Suppressor macrophage (primary cell): ENCODE results near the gene ZFHX3.
A peak's percentile ranks its signal among the peaks of the same experiment; 100 is the strongest.

ENCODE experiments used
- DNase-seq, 4 experiments: peaks; one replicate each; pipeline ENCODE4 v3.0.0-alpha.2; 2020 to 2022

ZFHX3 gene

DNA sequence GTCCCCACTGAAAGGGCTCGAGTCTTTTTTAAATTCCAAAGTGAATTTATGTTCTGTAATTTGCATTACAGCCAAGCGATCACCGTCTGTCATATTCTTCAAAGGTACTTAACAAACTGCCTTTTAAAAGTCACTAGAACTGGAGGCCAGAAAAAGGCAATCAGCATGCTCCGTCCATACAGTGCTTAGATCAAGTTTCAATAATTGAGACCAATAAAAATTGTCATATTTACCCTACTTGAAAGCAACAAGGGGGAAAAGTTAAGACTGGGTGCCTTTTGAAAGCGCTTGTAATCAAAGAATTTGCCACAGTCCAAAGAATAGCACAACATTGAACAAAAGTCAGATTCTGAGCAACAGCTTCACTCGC is 9.0 kb upstream of the ZFHX3 start:
- DNase-seq = no peak

DNA sequence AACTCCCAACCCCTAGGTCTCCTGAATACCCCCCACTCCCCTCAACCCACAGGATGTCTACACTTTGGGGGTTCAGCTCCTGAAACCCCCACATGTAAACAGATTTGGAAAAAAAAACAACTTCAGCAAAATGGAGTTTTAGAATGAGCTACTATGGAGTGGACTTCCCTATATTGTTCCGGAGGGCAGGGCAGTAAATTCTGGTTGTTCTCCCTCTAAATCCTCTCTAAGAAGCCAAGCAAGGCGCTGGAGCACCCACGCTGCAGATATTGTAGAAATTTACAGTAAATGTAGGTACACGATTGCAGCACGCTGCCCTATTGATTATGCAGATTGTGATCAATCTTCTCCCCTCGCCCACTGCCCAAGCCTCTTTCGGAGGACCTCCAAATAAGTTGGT is 8.5 kb upstream of the ZFHX3 start:
- DNase-seq = peak in 3 of 4 experiments; percentile 47 to 64 (median 62)

DNA sequence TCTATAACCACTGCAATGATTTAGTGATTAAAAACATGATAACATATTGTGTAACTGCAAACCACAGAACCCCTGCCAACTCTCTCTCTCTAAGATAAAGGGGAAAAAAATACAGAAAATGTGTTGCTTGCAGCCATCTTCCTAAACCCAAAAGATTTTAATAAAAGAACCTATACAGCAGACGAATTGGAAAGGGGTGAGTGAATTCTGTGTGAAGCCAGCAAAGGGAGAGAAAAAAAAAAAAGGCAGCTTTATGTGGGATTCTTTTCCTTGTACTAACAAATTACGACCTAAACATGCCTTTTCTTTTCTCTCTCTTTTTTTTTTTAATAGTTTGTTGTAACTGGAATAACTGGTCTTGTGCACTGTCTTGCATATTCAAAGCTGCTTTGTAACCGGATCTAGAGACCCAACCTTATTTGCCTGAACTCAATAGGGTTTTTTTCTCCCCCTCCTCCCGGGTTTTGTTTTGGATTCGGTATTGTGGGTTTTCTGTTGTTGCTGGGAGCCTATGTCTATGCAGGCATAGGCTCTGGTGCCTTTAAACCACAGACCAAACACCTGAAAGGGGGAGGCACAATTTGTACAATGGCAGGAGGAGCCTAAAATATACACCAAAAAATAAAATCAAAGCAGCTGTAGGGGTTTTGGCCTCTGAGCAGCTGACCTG is 7.0 kb upstream of the ZFHX3 start:
- no peak for DNase-seq

DNA sequence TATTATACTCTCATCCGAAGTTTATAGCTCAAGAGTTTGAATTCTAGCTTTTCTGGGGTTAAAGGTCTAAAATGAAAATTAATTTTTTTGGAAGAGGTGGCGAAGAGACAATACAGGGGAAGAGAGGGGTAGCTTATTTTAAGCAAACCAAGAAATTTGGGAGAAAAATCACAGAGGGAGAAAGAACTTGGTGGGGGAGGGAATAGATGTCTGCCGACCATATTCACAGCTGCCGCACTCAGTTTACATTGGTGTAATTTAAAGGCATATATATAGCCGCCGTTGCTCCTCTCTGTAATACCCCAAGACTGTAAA is 6.5 kb upstream of the ZFHX3 start:
- DNase-seq = no peak

DNA sequence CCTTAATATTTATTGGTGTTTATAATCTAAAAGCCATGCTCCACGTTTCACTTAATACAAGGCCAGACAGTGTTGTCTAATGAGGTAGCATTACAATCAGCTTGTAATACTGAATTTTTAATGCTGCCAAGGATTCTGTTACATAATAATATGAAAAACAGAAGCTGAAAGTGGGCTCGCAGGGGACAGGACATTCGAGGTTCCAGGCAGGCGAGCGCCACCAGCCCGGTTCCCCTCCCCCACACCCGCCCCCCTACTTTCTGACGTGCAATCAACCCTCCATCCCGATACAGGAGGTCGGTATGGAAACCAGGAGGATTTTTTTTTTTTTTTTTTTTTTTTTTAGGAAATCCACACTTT is 6.2 kb upstream of the ZFHX3 start:
- DNase-seq = no peak

DNA sequence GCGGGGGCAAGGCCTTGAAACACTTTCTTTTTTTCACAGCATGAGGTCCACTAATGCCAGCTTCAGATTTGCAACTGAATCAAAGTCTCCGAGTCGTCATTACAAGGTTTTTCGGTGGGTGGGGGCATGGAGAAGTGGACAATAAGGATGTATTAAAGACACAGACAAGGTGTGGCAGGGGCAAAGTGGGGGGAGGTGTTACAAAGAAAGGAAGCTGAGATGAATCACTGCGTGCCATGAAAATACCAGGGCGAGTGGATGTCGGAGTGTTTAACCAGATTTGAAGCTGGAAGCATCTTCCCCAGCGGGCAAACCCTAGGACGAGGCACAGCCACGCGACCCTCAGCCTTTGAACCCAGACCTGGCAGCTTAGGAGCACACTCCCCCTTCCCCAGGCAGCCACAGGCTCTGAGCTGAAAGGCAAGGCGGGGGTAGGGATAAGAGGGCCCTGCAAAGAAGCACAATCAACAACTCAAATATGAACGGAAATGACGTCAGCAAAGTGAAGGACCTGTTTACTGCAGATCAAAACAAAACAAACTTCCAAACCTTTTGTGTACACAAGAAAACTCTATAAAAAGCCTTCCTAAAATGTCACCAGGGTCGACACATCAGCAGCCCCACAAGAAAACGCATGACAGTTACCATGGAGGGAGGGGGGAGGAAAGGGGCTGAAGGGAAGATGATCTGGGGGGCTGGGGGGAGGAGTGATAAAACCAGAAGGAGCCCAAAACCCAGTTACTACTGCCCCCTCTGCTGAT is 5.6 kb upstream of the ZFHX3 start:
- no peak for DNase-seq

DNA sequence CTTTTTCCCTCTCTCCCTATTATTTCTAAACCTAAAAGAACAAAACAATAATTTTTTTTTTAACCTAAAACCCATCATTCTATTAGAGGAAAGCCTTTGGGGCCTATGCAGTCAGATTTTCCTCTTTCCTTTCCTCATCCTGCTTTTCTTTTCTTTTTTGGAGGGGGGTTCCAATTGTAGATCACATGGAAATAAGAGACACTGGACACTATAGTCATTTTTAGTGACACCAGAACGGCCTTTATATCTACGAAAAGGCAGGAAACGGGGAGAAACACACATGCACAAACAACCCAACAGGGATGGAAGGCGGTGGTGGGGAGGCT is 5.1 kb upstream of the ZFHX3 start:
- DNase-seq = no peak

DNA sequence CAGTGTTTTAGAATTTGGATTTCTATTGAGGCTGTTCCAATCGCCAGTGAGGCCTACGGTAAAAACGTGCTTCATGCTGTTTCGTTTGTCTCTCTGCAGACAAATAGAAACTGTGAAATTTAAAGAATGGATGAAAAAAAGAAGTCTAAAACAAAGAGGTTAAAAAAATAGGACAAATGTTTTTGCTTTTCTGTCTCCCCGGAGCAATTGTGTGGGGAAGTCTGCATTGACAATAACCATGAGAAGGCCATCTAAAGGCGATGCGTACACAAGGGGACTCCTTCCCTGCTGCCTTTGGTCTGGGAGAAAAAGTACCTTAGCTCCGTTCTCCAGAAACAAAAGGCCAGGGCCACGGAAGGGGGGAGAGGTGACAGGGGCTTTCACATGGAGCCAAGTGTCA is 4.6 kb upstream of the ZFHX3 start:
- DNase-seq = no peak

DNA sequence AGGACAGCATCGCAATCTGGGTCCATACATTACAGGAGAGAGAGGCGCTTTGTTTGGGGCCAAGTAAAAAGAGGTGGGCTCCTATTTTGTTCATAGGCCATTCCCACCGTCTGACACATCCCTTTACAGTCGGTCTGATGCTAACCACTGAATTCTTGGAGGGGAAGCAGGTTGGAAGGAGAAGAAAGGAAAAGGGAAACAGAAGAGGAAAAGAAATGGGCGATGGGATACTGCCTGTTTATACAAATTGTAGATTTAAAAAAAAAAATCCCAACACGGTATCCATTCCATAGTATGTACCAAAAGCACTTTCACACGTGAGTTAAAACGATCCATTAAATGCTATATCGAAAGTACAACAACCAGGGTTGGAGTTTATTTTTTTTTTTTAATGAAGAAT is 4.0 kb upstream of the ZFHX3 start:
- DNase-seq = no peak

DNA sequence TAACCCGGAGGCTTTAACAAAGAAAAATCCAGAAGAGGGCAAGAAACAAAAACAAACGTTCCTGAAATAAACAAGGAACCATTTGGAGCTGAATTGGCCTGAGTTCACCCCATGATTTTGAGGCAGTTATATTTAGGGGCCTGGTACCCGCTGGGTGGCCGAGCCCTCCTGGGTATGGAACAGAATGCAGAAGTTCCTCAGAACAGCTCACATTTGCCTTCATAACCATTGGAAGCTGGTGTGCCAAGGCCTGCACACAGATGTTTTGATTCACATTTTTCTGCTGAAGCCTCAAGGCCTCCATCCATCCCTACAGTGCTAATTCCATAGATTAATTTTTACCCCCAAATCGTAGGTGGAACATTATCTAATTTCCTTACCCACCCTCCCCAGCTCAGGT is 3.3 kb upstream of the ZFHX3 start:
- peak in 1 of 4 experiments; percentile 19 for DNase-seq

DNA sequence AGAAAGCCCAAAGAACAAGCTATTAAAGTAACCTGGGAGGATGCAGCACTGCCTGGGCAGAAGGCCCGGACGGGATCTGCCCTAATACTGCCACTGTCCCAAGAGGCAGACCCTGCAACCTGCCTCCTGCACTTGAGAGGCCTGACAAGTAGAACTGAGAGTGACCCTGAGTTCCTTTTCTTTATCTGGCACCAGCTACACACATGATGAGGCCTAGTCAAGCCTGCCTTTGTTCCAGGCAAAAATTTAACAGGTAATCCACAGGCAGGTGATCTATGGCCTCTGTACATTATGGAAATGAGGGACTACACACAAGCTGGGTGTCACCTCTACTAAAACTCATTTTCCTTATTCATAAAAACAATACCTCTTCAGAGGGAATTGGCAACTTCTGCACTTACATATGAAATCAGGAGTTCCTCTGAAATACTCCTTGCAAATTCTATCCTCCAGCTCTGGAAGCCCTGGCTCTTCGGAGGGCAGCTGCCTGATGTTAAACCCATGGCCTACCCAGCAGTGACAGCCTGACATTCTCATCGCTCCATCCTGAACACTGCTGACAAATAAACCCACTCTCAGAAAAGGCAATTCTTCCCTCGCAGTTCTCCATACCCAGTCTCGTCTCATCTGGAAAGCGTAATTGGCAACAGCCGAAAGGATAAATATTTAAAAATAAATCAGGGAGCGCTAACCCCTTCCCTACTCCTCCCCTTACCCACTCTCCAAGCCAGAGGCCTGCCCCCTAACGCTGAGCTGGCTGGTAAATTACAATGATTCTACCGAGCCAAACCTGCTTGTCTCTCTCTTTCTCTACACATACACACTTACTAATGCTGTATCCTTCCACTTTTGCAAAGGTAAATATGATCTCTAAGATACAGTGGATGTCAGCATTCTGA is 2.5 kb upstream of the ZFHX3 start:
- peak in 1 of 4 experiments; percentile 19 for DNase-seq

DNA sequence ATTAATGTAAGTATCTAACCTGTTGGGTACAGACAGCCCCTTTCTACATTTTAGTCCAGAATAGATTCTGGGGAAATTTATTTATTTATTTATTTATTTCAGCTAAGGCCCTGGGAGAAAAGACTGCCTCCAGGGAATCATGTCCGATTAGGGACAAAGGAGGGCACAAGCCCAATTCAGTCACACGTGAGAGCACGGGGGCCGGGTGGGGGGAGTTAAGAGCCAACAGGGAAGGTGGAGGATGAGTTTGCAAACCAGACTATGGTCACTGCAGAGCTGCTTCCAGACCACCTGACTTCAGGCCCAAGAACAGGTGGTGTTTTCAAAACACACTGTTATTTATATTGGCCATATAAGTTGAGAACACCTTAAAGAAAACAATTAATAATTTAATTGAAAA is 1.6 kb upstream of the ZFHX3 start:
- no peak for DNase-seq

DNA sequence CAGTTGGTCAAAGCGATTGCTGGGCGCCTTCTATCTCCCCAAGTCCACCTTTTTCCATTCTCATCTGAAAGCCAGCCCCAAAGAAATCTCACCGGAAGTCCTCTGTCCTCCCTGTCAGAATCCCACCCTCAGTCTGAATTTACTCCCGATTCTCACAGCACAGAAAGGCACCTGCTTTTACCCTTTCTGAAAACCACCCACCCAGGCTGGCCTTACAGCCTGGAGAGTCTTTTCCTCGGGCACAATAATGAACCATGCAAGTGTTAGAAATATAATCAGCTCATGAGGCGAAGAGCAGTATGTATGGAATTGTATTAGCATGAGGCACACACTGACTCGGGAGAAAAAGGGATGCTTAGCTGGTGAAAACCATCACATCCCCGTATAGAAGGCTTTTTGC is 1.2 kb upstream of the ZFHX3 start:
- no peak for DNase-seq

DNA sequence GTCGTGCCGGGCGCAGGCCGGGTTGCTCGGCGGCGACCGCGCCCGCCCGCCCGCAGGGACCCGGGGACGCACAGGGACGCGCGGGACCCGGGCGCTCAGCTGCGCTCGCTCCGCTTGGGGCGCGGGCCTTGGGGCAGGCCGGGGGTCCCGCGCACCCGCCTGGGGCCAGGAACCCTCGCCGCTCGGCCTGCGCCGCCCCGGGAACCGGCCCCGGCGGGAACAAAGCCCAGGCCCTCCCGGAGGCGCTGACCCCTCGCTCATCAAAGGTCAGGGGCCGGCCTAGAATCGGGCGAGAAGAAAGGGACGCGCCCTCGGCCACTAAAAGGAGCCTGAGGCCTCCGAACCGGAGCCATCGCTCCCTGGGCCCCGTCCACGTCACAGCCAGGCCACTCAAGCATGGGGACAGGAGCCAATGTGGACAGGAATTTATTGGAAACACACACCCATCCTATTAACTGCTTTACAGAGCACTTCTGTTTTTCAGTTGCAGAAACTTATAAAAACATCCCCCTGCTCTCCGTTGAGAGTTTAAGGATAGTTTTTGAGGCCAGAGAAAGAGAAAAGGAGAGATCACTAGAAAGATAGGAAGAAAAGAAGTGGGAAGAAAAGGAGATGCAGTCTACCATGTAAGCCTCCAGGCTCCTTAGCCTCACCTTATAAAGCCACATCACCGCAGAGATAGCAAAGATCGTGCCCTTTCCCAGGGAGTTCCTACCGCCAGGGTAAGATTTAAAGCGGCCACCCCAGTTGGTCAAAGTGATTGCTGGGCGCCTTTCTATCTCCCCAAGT is 558 bp upstream of the ZFHX3 start:
- peak in 2 of 4 experiments; percentile 40 to 46 for DNase-seq

DNA sequence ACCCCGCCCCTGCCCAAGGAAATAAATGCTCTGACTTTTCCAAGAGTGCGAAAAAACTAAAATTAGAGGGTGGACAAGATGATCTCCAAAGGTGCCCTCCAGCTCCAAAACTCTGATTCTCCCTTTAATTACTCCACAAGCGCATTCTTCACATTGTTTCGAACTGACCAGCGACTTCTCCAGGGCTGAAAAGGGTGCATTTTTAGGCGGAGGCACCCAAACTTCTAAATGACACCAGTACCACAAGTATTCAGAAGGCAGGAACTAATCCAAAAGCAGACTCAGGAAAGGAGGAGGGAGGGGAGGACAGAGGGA is 750 bp downstream of the ZFHX3 start:
- DNase-seq = no peak

DNA sequence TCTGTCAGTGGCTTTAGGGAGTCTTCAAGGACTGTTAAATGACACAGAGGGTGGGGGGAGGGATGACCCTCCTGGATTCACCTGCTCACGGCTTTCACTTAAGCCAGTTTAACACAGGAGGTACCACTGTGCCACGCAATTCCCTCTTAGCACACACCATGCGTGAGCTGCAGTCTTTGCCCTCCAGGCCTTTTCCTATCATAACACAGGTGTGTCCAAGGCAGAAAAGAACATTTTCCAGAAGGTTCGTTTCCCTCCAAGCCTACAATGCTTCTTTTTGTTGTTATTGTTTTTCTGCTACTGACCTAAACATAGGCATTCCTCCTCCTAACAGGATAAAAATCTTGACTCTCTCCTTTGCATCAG is 1.1 kb downstream of the ZFHX3 start:
- DNase-seq = no peak

DNA sequence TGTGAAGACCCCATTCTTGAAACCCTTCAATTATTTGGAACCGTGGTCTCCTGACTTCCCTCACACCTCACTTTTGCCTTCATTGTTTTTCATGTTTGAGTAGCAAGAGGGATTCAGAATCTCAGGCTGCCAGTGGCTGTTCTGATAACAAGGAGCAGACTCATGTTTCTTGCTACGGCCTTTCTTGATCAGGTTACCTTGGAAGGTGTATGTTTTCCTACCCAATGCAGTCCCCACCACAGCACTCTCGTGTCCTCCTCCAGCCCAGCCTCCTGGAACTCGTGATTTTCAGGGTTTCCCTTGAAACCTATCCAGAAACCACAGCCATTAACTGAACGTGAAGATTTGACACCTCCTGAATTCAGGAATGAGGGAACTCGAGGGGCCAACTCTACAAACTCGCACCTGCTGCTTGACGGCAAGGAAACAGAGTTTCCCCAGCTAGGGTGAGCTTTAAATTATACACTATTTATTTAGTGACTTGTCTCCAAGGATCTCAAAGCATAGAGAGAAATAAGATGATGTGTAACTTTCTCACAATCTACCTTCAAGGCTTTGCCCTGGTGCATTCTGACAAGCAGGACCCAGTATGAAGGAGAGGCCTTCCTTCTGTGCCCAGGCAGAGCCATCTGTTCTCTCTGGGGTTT is 1.6 kb downstream of the ZFHX3 start:
- DNase-seq = no peak

DNA sequence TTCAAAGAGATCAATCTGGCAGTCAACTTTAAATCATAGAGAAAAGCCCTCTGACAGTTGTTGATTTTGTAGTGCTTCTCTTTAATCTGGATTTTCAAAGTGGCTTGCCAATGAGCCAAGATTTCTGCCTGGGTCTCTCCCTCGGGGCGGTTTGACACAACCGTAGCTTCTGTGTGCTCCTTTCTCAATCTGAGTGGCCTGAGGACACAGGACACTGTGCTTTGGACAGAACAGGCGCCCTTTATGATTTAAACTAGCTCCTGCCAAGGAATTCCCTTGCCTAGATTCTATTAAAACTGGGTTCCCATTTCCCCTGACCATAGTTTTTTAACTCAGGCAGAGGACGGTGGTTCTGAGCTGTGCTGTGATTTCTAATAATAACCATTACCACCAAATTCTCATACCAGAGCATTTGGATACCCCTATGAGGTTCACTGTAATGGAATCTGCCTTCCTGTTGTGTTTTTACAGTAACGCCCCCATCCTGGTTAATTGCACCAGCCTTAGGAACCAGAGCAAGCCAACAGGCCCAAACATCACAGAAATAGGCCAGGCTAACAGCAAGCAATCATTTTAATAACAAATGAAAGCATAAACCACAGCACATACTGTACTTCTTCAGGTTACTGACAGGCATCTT is 4.0 kb downstream of the ZFHX3 start:
- no peak for DNase-seq

DNA sequence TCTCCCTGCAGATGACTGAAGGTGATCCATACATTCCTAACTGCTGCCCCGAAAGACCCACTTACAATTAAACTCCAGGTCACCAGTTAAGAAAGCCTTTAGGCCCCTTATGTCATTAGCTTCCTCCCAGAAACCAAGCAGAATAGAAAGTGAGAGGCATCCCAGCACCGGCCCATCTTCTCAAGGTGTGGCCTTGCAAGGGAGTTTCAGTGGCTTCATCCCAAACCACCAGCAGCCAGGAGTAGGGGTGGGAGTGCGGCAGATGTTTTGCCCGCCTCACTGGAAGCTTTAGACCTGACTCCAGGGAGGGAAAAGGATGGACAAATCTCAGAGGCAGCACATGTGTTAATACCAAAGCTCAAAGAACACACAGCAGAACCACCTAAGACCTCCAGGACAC is 5.1 kb downstream of the ZFHX3 start:
- DNase-seq = no peak

DNA sequence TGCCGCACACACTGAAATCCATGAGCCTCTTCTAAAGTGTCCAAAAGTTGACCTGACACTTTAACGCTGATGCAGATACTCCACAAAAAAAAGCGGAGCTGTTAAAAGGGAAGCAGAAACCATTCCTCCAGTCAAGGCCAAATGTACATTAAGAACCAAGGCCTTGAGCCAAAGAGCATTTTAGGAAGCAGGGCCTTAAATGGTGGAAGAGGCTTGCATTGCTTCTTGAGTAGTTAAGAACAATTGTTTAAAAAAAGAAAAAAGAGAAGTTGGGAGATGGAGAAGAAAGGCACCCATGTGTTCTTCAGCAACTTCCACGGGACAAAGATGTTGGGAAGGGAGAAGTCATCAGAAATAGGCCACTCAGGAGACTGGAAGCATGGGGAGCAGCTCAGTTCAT is 6.3 kb downstream of the ZFHX3 start:
- DNase-seq = peak; percentile 52 to 76 (median 63)

DNA sequence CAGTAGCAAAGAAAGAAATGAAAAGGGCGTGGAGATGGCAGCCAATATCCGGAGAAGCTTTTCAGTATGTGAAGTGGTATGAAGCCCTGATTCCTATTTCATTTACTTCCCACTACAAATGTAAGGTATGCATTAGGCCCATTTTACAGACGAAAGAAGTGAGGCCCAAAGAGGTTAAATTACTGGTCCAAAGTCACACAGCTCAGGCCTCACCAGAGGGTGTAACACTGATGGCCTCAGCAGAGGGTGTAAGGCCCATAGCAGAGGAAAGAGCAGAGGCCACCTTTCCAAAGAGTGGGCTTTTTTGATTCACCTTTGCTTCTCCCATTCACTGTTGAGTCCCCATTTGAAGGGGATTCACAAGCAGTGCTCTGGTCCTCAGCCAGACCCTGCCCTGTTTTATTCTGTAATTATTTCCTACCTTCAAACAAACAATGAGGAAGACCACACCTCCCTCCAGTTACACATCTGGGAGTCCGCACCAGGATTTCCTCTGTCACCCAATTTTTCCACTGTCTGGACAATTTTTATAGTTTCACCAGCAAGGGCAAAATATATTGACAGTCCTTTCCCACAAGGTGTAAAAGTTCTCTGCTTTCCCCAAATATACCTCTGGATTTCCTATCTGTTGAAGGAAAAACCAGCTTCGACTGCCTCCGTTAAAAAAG is 7.1 kb downstream of the ZFHX3 start:
- DNase-seq = no peak

DNA sequence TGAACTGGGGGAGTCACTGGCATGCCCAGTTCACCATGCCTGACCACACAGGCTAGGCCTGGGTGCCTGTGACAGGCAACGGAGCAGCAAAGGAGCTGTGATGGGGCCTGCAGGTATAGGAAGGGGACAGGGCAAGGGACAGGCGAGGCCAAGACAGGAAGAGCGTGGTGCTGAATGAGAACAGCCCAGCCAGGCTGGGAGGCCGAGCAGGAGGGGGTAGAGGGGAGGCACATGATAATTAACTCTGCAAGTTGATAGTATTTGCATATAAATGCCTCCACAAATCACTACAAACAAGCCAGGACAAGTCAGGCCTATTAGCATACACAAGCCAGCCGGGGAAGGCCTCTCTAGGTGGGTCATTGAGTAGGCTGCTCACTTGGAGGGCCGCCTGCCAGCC is 7.8 kb downstream of the ZFHX3 start:
- DNase-seq = no peak
